ENCODE measurements around the gene INAFM2. TPM values are rescaled to one million over a fixed set of nuclear protein-coding genes. Genes with fewer than 3 reads are reported as not detected.
A peak's percentile ranks its signal among the peaks of the same experiment; 100 is the strongest.

The INAFM2 gene
- total RNA-seq, 1 donor from 2014 or later = 23.6 TPM

DNA sequence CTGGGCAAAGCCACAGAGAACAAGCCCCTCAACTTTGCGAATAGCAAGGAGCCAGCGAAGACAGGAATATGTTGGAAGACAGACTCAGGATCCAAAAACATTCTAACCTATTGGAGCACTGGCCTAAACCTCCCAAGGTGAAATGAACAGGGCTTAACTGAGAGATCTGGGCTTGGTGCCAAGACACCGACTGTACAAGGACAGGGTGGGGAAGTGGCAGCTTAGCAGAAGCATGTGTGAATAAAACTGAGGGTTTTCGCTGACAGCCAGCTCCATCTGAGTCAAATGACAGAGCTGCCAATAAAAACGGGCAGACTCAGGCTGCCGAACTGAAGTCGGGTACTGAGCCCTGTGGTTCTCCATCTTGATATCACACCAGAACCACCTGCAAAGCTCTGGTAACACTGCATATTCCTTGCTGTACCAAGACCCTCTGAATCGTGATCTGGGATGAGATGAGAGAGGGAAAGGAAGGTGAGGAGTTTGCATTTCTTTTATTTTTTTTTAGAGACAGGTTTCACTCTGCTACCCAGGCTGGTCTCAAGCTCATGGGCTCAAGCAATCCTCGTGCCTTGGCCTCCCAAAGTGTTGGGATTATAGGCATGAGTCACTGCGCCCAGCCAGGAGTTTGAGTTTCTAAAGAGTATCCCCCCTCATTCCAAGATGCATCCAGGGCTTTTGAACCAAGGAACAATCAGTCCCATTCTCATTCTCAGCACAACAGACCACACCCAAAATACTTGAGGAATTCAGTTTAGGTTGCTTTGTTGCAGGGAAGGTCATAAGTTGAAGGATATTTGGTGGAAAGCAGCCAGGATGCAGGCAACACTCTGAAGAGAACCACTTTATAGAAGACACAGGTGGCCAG, 9.7 kb upstream of the INAFM2 start:
- Mint-ChIP-seq H3K9me3 (no peaks in the 10 kb centered on the region), H3K27ac (peak overlapping the region; percentile 8), H3K4me1 (ENCODE audit: unreplicated experiment) (peaks cover 22% of the 10 kb centered on the region), H3K36me3 (no peaks in the 10 kb centered on the region), H3K27me3 (peaks cover 54% of the 10 kb centered on the region), H3K4me3 (no peak overlapping the region)
- TF ChIP-seq, protein P1, sequence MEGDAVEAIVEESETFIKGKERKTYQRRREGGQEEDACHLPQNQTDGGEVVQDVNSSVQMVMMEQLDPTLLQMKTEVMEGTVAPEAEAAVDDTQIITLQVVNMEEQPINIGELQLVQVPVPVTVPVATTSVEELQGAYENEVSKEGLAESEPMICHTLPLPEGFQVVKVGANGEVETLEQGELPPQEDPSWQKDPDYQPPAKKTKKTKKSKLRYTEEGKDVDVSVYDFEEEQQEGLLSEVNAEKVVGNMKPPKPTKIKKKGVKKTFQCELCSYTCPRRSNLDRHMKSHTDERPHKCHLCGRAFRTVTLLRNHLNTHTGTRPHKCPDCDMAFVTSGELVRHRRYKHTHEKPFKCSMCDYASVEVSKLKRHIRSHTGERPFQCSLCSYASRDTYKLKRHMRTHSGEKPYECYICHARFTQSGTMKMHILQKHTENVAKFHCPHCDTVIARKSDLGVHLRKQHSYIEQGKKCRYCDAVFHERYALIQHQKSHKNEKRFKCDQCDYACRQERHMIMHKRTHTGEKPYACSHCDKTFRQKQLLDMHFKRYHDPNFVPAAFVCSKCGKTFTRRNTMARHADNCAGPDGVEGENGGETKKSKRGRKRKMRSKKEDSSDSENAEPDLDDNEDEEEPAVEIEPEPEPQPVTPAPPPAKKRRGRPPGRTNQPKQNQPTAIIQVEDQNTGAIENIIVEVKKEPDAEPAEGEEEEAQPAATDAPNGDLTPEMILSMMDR (conservative IDR thresholded peaks at IDR 0.05) = no peak
- no peak for DNase-seq (ENCODE audit: extremely low spot score, unreplicated experiment)

DNA sequence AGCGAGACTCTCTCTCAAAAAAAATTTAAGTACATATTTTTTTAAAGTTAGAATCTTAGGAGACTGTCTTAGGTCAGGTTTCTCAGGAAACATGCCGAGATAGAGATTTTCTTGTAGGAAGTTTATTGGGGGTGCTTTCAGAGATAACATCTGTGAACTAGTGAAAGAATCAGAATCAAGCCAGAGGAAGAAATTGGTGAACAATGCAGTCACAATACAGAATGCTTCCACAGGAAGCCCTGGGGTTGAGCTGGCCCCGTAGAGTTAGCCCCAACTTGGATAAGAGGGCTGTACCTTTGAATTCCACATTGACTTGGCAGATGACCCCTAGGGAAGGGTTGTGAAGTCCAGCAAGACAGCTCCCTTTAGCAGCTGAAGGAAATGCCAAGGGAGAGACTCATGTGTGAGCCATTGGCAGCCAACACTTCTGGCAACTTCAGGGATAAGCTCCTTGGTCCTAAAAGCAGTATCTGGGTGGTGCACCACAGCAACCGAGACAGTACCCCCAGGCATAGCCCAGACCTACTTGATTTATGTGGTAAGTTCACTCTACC, 8.7 kb upstream of the INAFM2 start:
- DNase-seq (ENCODE audit: extremely low spot score, unreplicated experiment) = no peak
- Mint-ChIP-seq H3K4me1 (ENCODE audit: unreplicated experiment) (peaks cover 12% of the 10 kb centered on the region), H3K36me3 (no peaks in the 10 kb centered on the region), H3K27ac (no peak overlapping the region), H3K9me3 (no peaks in the 10 kb centered on the region), H3K4me3 (no peak overlapping the region), H3K27me3 (peaks cover 53% of the 10 kb centered on the region)
- TF ChIP-seq, protein P1 (conservative IDR thresholded peaks at IDR 0.05) = no peak

DNA sequence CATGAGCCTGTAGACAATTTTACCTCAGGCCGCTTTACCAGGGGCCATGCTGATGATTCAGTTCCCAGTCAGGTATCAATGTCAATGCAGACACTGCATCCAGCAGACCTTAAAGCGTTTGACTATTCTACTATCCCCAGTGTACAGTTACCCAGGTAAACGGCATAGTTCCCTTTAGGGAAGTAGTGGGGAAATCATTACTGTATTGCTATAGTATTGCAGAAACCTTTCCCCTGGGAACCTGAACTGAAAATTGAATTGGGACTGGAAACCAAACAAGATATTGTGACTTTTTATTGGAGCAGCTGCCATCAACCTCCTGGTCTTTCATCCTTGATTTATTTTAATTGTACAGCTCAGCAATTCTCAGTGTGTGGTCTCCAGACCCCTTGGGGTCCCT, 6.6 kb upstream of the INAFM2 start:
- H3K4me3 Mint-ChIP-seq = no peak overlapping the region
- TF ChIP-seq, protein P1 (conservative IDR thresholded peaks at IDR 0.05) = no peak
- no peak for DNase-seq (ENCODE audit: extremely low spot score, unreplicated experiment)
- H3K27me3 Mint-ChIP-seq = peaks cover 45% of the 10 kb centered on the region
- no peaks in the 10 kb centered on the region for H3K9me3 Mint-ChIP-seq
- H3K36me3 Mint-ChIP-seq = no peaks in the 10 kb centered on the region
- no peak overlapping the region for H3K27ac Mint-ChIP-seq
- peaks cover 16% of the 10 kb centered on the region for H3K4me1 Mint-ChIP-seq (ENCODE audit: unreplicated experiment)

DNA sequence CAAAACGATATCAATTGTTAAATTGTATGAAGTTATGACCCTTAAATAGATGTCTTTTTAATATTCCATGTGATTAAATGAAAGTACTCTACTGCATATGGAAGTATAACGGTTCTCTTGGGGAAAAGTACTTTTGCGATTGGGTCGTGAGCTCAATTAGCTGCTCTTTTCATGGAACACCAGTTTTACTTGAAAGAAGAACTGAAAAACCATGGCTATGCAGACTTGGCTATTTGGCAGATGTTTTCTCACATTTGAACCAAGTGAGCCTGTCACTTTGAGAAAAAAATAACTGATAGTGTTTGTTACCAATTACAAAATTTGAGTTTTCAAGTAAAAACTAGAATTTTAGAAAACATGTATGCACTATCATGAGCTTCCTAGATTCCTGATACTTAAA, 5.9 kb upstream of the INAFM2 start:
- Mint-ChIP-seq H3K9me3 (no peaks in the 10 kb centered on the region), H3K4me1 (ENCODE audit: unreplicated experiment) (peaks cover 16% of the 10 kb centered on the region), H3K27me3 (peaks cover 39% of the 10 kb centered on the region), H3K36me3 (no peaks in the 10 kb centered on the region), H3K27ac (no peak overlapping the region), H3K4me3 (no peak overlapping the region)
- DNase-seq (ENCODE audit: extremely low spot score, unreplicated experiment) = no peak
- TF ChIP-seq, protein P1 (conservative IDR thresholded peaks at IDR 0.05) = no peak

DNA sequence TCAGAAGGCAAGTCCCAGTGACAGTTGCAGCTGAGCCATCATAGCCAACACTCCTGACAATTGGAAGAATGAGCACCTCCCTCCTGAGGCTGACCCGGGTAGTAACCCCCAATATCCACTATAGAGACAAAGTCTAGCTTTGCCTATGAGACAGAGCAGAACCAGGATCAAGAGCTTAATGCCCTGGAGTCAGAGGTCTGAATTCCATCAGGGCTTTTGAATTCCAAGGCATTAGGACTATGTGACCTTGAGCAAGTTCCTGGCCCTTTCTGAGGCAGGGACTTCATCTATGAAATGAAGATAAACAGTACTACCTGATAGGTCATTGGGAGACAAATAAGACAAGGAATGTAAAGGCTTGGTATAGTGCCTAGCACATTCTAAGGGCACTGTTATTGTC, 3.1 kb upstream of the INAFM2 start:
- Mint-ChIP-seq H3K36me3 (peaks cover 3% of the 10 kb centered on the region), H3K4me1 (ENCODE audit: unreplicated experiment) (peaks cover 13% of the 10 kb centered on the region), H3K27me3 (peaks cover 36% of the 10 kb centered on the region), H3K9me3 (no peaks in the 10 kb centered on the region), H3K4me3 (no peak overlapping the region), H3K27ac (no peak overlapping the region)
- TF ChIP-seq, protein P1 (conservative IDR thresholded peaks at IDR 0.05) = no peak
- DNase-seq (ENCODE audit: extremely low spot score, unreplicated experiment) = no peak

All from type B pancreatic cell (in vitro differentiated cells).